ENCODE measurements around the gene MYH10. TPM values are rescaled to one million over a fixed set of nuclear protein-coding genes. Genes with fewer than 3 reads are reported as not detected.

MYH10 gene
- total RNA-seq, 2 donors from 2014 or later: 48.6 to 56.6 TPM

DNA sequence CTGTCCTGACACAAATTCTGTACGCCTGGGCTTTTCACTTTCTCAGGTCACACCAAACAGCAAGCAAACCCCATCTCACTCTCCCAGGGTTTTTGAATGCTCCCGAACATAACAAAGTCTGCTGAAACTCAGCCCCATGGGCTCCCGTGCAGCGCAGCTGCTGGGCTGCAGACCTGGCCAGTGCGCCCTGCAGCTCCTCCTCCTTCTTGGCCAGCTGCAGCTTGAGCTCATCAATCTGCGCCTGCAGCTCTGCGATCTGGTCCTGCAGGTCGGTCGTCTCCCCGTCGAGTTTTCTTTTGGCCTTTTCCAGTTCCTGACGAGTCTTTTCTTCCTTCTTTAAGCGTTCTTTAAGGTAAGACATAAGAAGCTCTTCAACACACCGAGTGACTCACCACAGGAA is 124.4 kb downstream of the MYH10 start:
- intact Hi-C loops (cut with DNase I): no loop called here
- H3K27me3 ChIP-seq (replicated peaks; ENCODE audit: insufficient read depth): no peaks in the 10 kb centered on the region
- no peak overlapping the region for H3K4me3 ChIP-seq
- H3K9me3 ChIP-seq: no peaks in the 10 kb centered on the region
- DNase-seq (ENCODE audit: low spot score): no peak
- no peaks in the 10 kb centered on the region for H3K36me3 ChIP-seq
- WGBS: 87% methylated on average over 14 of the region's 14 CpGs
- H3K27ac ChIP-seq: no peak overlapping the region
- H3K4me1 ChIP-seq (replicated peaks): no peaks in the 10 kb centered on the region
- no peak for TF ChIP-seq POLR2A (IDR thresholded peaks at IDR 0.05)
- TF ChIP-seq, protein P1, sequence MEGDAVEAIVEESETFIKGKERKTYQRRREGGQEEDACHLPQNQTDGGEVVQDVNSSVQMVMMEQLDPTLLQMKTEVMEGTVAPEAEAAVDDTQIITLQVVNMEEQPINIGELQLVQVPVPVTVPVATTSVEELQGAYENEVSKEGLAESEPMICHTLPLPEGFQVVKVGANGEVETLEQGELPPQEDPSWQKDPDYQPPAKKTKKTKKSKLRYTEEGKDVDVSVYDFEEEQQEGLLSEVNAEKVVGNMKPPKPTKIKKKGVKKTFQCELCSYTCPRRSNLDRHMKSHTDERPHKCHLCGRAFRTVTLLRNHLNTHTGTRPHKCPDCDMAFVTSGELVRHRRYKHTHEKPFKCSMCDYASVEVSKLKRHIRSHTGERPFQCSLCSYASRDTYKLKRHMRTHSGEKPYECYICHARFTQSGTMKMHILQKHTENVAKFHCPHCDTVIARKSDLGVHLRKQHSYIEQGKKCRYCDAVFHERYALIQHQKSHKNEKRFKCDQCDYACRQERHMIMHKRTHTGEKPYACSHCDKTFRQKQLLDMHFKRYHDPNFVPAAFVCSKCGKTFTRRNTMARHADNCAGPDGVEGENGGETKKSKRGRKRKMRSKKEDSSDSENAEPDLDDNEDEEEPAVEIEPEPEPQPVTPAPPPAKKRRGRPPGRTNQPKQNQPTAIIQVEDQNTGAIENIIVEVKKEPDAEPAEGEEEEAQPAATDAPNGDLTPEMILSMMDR (IDR thresholded peaks at IDR 0.05): no peak
- TF ChIP-seq POLR2AphosphoS5 (IDR thresholded peaks at IDR 0.05): no peak

DNA sequence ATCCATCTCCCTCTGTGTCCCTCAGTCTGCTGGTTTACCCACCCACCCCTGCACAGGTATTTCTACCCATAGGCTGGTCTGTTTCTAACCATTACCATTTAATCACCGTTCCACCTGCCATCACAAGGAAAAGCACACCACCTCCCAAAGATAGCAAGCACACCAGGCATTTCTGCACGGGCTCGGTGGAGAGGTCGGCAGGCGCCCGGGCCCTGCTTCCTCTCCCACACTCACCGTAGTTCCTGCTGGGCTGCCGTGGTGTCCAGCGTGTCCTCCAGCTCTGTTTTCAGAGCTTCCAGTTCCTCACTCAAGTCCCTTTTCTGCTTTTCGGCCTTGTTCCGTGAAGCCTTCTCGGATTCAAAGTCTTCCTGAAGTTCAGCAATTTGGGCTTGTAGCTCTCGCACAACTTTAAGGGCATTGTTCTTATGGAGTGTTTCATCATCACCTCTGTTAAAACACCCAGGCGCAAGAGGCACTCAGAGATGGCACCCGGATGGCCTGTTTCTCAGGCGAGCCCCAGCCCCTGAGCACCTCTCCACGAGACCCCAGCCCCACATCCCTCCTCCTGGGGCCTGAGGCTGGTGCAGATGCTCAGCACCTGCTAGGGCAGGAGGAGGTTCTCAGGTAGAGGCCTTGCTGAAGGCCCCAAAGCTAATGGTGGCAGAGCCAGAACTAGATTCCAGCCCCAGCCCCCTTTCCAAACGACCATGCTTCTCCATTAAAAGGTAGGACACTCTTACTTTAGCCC is 125.9 kb downstream of the MYH10 start:
- Histone ChIP-seq H3K9me3 (no peaks in the 10 kb centered on the region), H3K4me3 (no peak overlapping the region), H3K27me3 (replicated peaks; ENCODE audit: insufficient read depth) (no peaks in the 10 kb centered on the region), H3K36me3 (peaks cover 0 to 10% of the 10 kb centered on the region in 2 donors), H3K27ac (no peak overlapping the region), H3K4me1 (replicated peaks) (no peaks in the 10 kb centered on the region)
- no peak for DNase-seq (ENCODE audit: low spot score)
- no peak for TF ChIP-seq POLR2A (IDR thresholded peaks at IDR 0.05)
- TF ChIP-seq POLR2AphosphoS5 (IDR thresholded peaks at IDR 0.05): no peak
- TF ChIP-seq, protein P1 (IDR thresholded peaks at IDR 0.05): no peak
- WGBS: 95% methylated on average over 18 of the region's 18 CpGs
- intact Hi-C loops (cut with DNase I): no loop called here

DNA sequence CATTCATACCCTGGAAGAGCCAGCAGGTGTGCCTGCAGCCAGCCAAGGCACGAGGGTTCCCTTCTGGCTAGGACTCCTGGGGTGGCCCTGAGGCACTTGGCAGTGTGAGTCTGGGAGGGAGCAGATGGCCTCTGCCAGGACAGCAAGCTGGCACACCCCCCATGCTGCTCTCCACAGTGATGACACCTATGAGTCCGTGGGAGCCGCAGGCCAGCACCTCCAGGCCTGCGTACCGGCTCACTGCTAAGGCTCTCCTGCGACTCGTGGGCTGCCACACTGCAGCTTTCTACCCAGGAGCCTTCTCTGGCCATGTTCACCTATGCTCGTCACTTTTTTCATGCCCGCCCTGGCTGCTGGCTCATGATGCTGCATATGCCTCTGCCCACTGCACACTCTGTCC is 126.7 kb downstream of the MYH10 start:
- Histone ChIP-seq H3K36me3 (peaks cover 0 to 12% of the 10 kb centered on the region in 2 donors), H3K27me3 (replicated peaks; ENCODE audit: insufficient read depth) (no peaks in the 10 kb centered on the region), H3K27ac (no peak overlapping the region), H3K4me3 (no peak overlapping the region), H3K9me3 (no peaks in the 10 kb centered on the region), H3K4me1 (replicated peaks) (no peaks in the 10 kb centered on the region)
- no peak for TF ChIP-seq POLR2AphosphoS5 (IDR thresholded peaks at IDR 0.05)
- TF ChIP-seq, protein P1 (IDR thresholded peaks at IDR 0.05): no peak
- TF ChIP-seq POLR2A (IDR thresholded peaks at IDR 0.05): no peak
- DNase-seq (ENCODE audit: low spot score): no peak
- intact Hi-C loops (cut with DNase I): no loop called here
- WGBS: 93% methylated on average over 9 of the region's 9 CpGs

DNA sequence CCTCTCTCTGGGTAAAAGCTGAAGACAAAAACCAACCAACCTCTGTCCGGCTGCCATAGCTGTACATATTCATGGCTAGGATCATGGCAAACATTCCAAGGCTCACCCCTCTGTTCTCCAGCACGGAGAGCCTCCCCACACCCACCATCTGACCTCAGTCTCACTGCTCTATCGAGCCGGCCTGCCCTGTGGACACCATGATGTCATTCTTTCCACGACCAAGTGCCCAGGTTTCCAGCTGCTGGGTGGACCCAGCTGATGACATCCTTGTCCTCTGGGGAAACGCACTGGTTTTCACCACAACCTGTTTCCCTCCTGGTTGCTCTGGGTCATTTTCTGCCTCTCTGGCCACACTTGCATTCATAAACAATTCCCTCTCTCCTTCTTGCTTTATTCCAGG is 127.2 kb downstream of the MYH10 start:
- no peak overlapping the region for H3K4me3 ChIP-seq
- no peak for DNase-seq (ENCODE audit: low spot score)
- no peaks in the 10 kb centered on the region for H3K27me3 ChIP-seq (replicated peaks; ENCODE audit: insufficient read depth)
- no peaks in the 10 kb centered on the region for H3K9me3 ChIP-seq
- 79% methylated on average over 6 of the region's 6 CpGs for WGBS
- H3K36me3 ChIP-seq: peaks cover 0 to 12% of the 10 kb centered on the region in 2 donors
- TF ChIP-seq POLR2A (IDR thresholded peaks at IDR 0.05) (no peak), POLR2AphosphoS5 (IDR thresholded peaks at IDR 0.05) (no peak)
- TF ChIP-seq, protein P1 (IDR thresholded peaks at IDR 0.05): no peak
- no peaks in the 10 kb centered on the region for H3K4me1 ChIP-seq (replicated peaks)
- no peak overlapping the region for H3K27ac ChIP-seq
- intact Hi-C loops (cut with DNase I): no loop called here

DNA sequence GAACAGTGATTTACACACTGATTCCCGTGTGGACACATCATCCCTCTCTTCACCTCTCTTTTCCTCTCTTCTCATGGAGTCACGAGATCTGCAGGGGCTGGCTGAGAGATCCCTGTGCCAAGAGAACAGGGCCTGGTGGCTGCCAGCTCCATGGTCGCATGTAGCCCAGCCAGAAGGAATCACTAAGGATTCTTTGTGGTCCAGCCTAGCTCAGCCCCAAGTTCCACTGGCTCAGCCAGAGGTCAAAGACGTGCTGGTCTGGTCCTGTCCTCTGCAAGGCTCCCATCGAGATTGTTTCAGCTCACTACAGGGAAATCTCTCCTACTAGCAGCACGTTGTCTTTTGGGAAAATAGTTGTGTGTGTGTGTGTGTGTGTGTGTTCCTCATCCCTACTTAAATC is 128.4 kb downstream of the MYH10 start:
- H3K4me3 ChIP-seq: no peak overlapping the region
- WGBS: 71% methylated on average over 6 of the region's 6 CpGs
- intact Hi-C loops (cut with DNase I): no loop called here
- DNase-seq (ENCODE audit: low spot score): no peak
- TF ChIP-seq POLR2AphosphoS5 (IDR thresholded peaks at IDR 0.05): no peak
- no peak for TF ChIP-seq POLR2A (IDR thresholded peaks at IDR 0.05)
- TF ChIP-seq, protein P1 (IDR thresholded peaks at IDR 0.05): no peak
- no peaks in the 10 kb centered on the region for H3K27me3 ChIP-seq (replicated peaks; ENCODE audit: insufficient read depth)
- H3K36me3 ChIP-seq: peaks cover 0 to 12% of the 10 kb centered on the region in 2 donors
- no peaks in the 10 kb centered on the region for H3K4me1 ChIP-seq (replicated peaks)
- H3K9me3 ChIP-seq: no peaks in the 10 kb centered on the region
- no peak overlapping the region for H3K27ac ChIP-seq
